ENCODE measurements around the gene PLTP. TPM values are rescaled to one million over a fixed set of nuclear protein-coding genes. Genes with fewer than 3 reads are reported as not detected.
A peak's percentile ranks its signal among the peaks of the same experiment; 100 is the strongest.

The PLTP gene
- total and polyA plus RNA-seq, 2 of the 13 experiments (the other 11 are each of a cell fraction or from before 2014, with no cell fraction given), result 16.9 to 28.6 TPM

- TF ChIP-seq, protein P1, sequence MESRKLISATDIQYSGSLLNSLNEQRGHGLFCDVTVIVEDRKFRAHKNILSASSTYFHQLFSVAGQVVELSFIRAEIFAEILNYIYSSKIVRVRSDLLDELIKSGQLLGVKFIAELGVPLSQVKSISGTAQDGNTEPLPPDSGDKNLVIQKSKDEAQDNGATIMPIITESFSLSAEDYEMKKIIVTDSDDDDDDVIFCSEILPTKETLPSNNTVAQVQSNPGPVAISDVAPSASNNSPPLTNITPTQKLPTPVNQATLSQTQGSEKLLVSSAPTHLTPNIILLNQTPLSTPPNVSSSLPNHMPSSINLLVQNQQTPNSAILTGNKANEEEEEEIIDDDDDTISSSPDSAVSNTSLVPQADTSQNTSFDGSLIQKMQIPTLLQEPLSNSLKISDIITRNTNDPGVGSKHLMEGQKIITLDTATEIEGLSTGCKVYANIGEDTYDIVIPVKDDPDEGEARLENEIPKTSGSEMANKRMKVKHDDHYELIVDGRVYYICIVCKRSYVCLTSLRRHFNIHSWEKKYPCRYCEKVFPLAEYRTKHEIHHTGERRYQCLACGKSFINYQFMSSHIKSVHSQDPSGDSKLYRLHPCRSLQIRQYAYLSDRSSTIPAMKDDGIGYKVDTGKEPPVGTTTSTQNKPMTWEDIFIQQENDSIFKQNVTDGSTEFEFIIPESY (CRISPR knock-in tag; IDR thresholded peaks at IDR 0.05), result no peak; the same call in 1 of the 2 replicates
- TF ChIP-seq RBM22 (optimal IDR thresholded peaks at IDR 0.05; ENCODE audit: low read length), result peak; percentile 64
- TF ChIP-seq, protein P2, sequence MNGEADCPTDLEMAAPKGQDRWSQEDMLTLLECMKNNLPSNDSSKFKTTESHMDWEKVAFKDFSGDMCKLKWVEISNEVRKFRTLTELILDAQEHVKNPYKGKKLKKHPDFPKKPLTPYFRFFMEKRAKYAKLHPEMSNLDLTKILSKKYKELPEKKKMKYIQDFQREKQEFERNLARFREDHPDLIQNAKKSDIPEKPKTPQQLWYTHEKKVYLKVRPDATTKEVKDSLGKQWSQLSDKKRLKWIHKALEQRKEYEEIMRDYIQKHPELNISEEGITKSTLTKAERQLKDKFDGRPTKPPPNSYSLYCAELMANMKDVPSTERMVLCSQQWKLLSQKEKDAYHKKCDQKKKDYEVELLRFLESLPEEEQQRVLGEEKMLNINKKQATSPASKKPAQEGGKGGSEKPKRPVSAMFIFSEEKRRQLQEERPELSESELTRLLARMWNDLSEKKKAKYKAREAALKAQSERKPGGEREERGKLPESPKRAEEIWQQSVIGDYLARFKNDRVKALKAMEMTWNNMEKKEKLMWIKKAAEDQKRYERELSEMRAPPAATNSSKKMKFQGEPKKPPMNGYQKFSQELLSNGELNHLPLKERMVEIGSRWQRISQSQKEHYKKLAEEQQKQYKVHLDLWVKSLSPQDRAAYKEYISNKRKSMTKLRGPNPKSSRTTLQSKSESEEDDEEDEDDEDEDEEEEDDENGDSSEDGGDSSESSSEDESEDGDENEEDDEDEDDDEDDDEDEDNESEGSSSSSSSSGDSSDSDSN (CRISPR knock-in tag; IDR thresholded peaks at IDR 0.05), result peak; percentile 98
- TF ChIP-seq KLF6 (CRISPR knock-in tag; IDR thresholded peaks at IDR 0.05), result peak; percentile 91
- peak; percentile 94 for TF ChIP-seq CBFB (CRISPR knock-in tag; IDR thresholded peaks at IDR 0.05)
- TF ChIP-seq POGZ (CRISPR knock-in tag; IDR thresholded peaks at IDR 0.05), result peak; percentile 85
- TF ChIP-seq HDAC1 (CRISPR knock-in tag; IDR thresholded peaks at IDR 0.05), result peak; percentile 86
- TF ChIP-seq SP4 (CRISPR knock-in tag; IDR thresholded peaks at IDR 0.05), result peak; percentile 100
- 0 out of 2 replicates have a peak, but pooled peaks have one; percentile 18 for TF ChIP-seq ZNF101 (CRISPR knock-in tag; IDR thresholded peaks at IDR 0.05; ENCODE audit: borderline replicate concordance, low read depth)
- TF ChIP-seq ZBTB42 (CRISPR knock-in tag; IDR thresholded peaks at IDR 0.05), result peak; percentile 96
- 0 out of 2 replicates have a peak, but pooled peaks have one; percentile 87 for TF ChIP-seq AKNA (CRISPR knock-in tag; IDR thresholded peaks at IDR 0.05; ENCODE audit: borderline replicate concordance)
- peak; percentile 70 for TF ChIP-seq ZNF230 (CRISPR knock-in tag; IDR thresholded peaks at IDR 0.05)
- TF ChIP-seq, protein P3, sequence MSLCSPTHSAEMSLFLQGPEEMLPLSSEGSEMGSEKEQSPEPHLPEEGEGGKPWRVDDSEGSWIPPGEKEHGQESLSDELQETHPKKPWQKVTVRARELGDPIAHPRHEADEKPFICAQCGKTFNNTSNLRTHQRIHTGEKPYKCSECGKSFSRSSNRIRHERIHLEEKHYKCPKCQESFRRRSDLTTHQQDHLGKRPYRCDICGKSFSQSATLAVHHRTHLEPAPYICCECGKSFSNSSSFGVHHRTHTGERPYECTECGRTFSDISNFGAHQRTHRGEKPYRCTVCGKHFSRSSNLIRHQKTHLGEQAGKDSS (CRISPR knock-in tag; IDR thresholded peaks at IDR 0.05; ENCODE audit: borderline replicate concordance, low read depth), result peak; percentile 88; the same call in 1 of the 2 replicates
- TF ChIP-seq DNMT3B (CRISPR knock-in tag; conservative IDR thresholded peaks at IDR 0.05), result peak; percentile 91
- TF ChIP-seq MYNN (CRISPR knock-in tag; IDR thresholded peaks at IDR 0.05; ENCODE audit: low read depth), result peak; percentile 97
- peak; percentile 96 for TF ChIP-seq ZNF160 (CRISPR knock-in tag; IDR thresholded peaks at IDR 0.05)
- no peak; the same call in 1 of the 2 replicates for TF ChIP-seq ZNF136 (CRISPR knock-in tag; IDR thresholded peaks at IDR 0.05; ENCODE audit: low read depth)
- TF ChIP-seq ZBTB38 (CRISPR knock-in tag; IDR thresholded peaks at IDR 0.05), result peak; percentile 87
- TF ChIP-seq MAFK (conservative IDR thresholded peaks at IDR 0.05 in 1 of 2, IDR thresholded peaks at IDR 0.05 in 1 of 2; ENCODE audit: low read length in 2 of 2), result no peak
Observed at GRCh38 chr20:45934586-45935415, 22.8 kb upstream of the PLTP start, which contains the start of gene PCIF1 (continued).

Data from HepG2 (cell line).